Measurements from ENCODE around the gene SPATA3.
A peak's percentile ranks its signal among the peaks of the same experiment; 100 is the strongest.
"Not testable (repeated sequence)": the region's sequence is repeated elsewhere in the genome, so short reads cannot be mapped to it uniquely, and the experiment has no call there.

Gene SPATA3

GRCh38 chr2:230995821-230996220, at the start of gene SPATA3:
TSS of gene SPATA3 (plus strand) at chr2:230996121. CDS start at chr2:230996234, 113 bp downstream.
- DNase-seq, result no peak

GRCh38 chr2:230946429-230947234, 49.3 kb upstream of the SPATA3 start:
- DNase-seq, result no peak

- no peak for DNase-seq
These were observed 48.7 kb upstream of the SPATA3 start for GRCh38 chr2:230947235-230947576.

GRCh38 chr2:230947908-230948365, 48.0 kb upstream of the SPATA3 start:
- no peak for DNase-seq

GRCh38 chr2:230949966-230950873, 45.7 kb upstream of the SPATA3 start:
- no peak for DNase-seq

- no peak for DNase-seq
These were observed 45.0 kb upstream of the SPATA3 start for GRCh38 chr2:230950874-230951339.

- no peak for DNase-seq
These were observed 44.5 kb upstream of the SPATA3 start for GRCh38 chr2:230951396-230951795.

GRCh38 chr2:230952226-230952956, 43.5 kb upstream of the SPATA3 start:
- no peak for DNase-seq

GRCh38 chr2:230953845-230954244, 42.1 kb upstream of the SPATA3 start:
- DNase-seq, result no peak

- DNase-seq, result no peak
These were observed 41.2 kb upstream of the SPATA3 start for GRCh38 chr2:230954746-230955145.

GRCh38 chr2:230955163-230955737, 40.7 kb upstream of the SPATA3 start:
- no peak for DNase-seq

GRCh38 chr2:230956827-230957755, 38.8 kb upstream of the SPATA3 start:
- peak; percentile 68 for DNase-seq

GRCh38 chr2:230957756-230958391, 38.0 kb upstream of the SPATA3 start:
- no peak for DNase-seq

- DNase-seq, result no peak
These were observed 36.8 kb upstream of the SPATA3 start for GRCh38 chr2:230958820-230959756.

GRCh38 chr2:230960026-230960425, 35.9 kb upstream of the SPATA3 start:
- DNase-seq, result no peak

- peak; percentile 37 for DNase-seq
These were observed 34.8 kb upstream of the SPATA3 start for GRCh38 chr2:230961091-230961491.

- DNase-seq, result no peak
These were observed 31.7 kb upstream of the SPATA3 start for GRCh38 chr2:230964136-230964730.

GRCh38 chr2:230967113-230967512, 28.8 kb upstream of the SPATA3 start:
- no peak for DNase-seq

- DNase-seq, result not testable (repeated sequence)
These were observed 27.6 kb upstream of the SPATA3 start for GRCh38 chr2:230968314-230968713.

Data from EL (cell line).